Stimulated activated CD8-positive, alpha-beta memory T cell treated with anti-CD3 and anti-CD28 coated beads, Interleukin-7, amount 100 ng/mL, for 24 hours (primary cell): Measurements from ENCODE around the gene PKD2.
"Not testable (repeated sequence)": the region's sequence is repeated elsewhere in the genome, so short reads cannot be mapped to it uniquely, and the experiment has no call there.

ENCODE experiments used
- DNase-seq: peaks from one replicate; pipeline ENCODE4 v3.0.0-alpha.2; 2020; ENCODE audit warnings: low read depth

The PKD2 gene

GRCh38 chr4:88070031-88070430 is 62.6 kb downstream of the PKD2 start:
- DNase-seq, result no peak

GRCh38 chr4:88075336-88075735 is 67.9 kb downstream of the PKD2 start:
- no peak for DNase-seq

GRCh38 chr4:88077911-88078524 is 70.6 kb downstream of the PKD2 start:
- DNase-seq, result no peak

GRCh38 chr4:88078579-88078978 is 71.1 kb downstream of the PKD2 start:
- no peak for DNase-seq

GRCh38 chr4:88080626-88081025 is 73.2 kb downstream of the PKD2 start:
- DNase-seq, result no peak

- DNase-seq, result no peak
Measured at GRCh38 chr4:88087004-88087403, 79.6 kb downstream of the PKD2 start.

- no peak for DNase-seq
Measured at GRCh38 chr4:88090898-88091297, 83.5 kb downstream of the PKD2 start.

- DNase-seq, result no peak
Measured at GRCh38 chr4:88091378-88091777, 83.9 kb downstream of the PKD2 start.

- DNase-seq, result no peak
Measured at GRCh38 chr4:88093874-88094273, 86.4 kb downstream of the PKD2 start.

GRCh38 chr4:88097301-88097700 is 89.9 kb downstream of the PKD2 start:
- DNase-seq, result no peak

GRCh38 chr4:88097781-88098180 is 90.3 kb downstream of the PKD2 start:
- DNase-seq, result no peak

GRCh38 chr4:88098993-88099752 is 91.7 kb downstream of the PKD2 start:
- no peak for DNase-seq

GRCh38 chr4:88101165-88101564 is 93.7 kb downstream of the PKD2 start:
- DNase-seq, result no peak

GRCh38 chr4:88102026-88102425 is 94.6 kb downstream of the PKD2 start:
- no peak for DNase-seq

GRCh38 chr4:88104902-88105610 is 97.6 kb downstream of the PKD2 start:
- no peak for DNase-seq

GRCh38 chr4:88106205-88106604 is 98.8 kb downstream of the PKD2 start:
- no peak for DNase-seq

GRCh38 chr4:88107406-88108107 is 100.1 kb downstream of the PKD2 start:
- no peak for DNase-seq

- DNase-seq, result not testable (repeated sequence)
Measured at GRCh38 chr4:88108108-88108465, 100.7 kb downstream of the PKD2 start.

- no peak for DNase-seq
Measured at GRCh38 chr4:88108747-88109122, 101.3 kb downstream of the PKD2 start.

GRCh38 chr4:88109123-88109881 is 101.9 kb downstream of the PKD2 start:
- no peak for DNase-seq

GRCh38 chr4:88110826-88111225 is 103.4 kb downstream of the PKD2 start:
- no peak for DNase-seq

- no peak for DNase-seq
Measured at GRCh38 chr4:88112856-88113255, 105.4 kb downstream of the PKD2 start.
